Panc1 (cell line): ENCODE data around the gene PPA1. TPM values are rescaled to one million over a fixed set of nuclear protein-coding genes. Genes with fewer than 3 reads are reported as not detected.

Source experiments
- ATAC-seq: fragments of 200-7000 bp; cut with Tn5 transposase; 2 replicates; pipeline ENCODE4 v1.9.1; 2020; ENCODE audit warnings: mild to moderate bottlenecking, moderate library complexity
- BruUV-seq: library from RNA; stranded (reverse); fragments of 400-500 nt; replicated peaks from 2 replicates; lab custom pipeline; 2021; lab: Mats Ljungman, UMichigan
- CTCF ChIA-PET: fragments of 300-600 bp; sonication (Branson Sonifier 250); formaldehyde crosslinking; loops from one replicate; lab custom pipeline; 2022; ENCODE audit warnings: antibody characterized with exemption; lab: Charles Lee
- POLR2A ChIA-PET: fragments of 300-600 bp; sonication (Branson Sonifier 250); formaldehyde crosslinking; loops from one replicate; lab custom pipeline; 2022; ENCODE audit warnings: antibody characterized with exemption; lab: Charles Lee
- DNase-seq: peaks from one replicate; pipeline ENCODE4 v3.0.0-alpha.2; 2010; ENCODE audit warnings: low read depth, low spot score
- H3K27ac ChIP-seq: 2 replicates; pipeline ENCODE4 v1.5.1; 2011; ENCODE audit warnings: mild to moderate bottlenecking, low read length, inconsistent platforms
- H3K27me3 ChIP-seq: fragments of 200-500 bp; sonication (Bioruptor generic); 2 replicates; pipeline ENCODE4 v1.6.0; 2014; ENCODE audit warnings: low read length, inconsistent platforms; ENCODE audit not compliant: control insufficient read depth, insufficient read depth
- H3K36me3 ChIP-seq: fragments of 200-500 bp; sonication (Bioruptor generic); 2 replicates; pipeline ENCODE4 v1.5.1; 2014; ENCODE audit warnings: inconsistent platforms, mild to moderate bottlenecking, low read length, moderate library complexity; ENCODE audit not compliant: control insufficient read depth, insufficient read depth
- H3K4me1 ChIP-seq: 2 replicates; pipeline ENCODE4 v1.5.1; 2011; ENCODE audit warnings: inconsistent platforms, mild to moderate bottlenecking, low read length, moderate library complexity; ENCODE audit not compliant: control insufficient read depth, insufficient read depth
- H3K4me3 ChIP-seq, 2 experiments: 2 replicates each; pipeline ENCODE4 v1.5.1; 2011 to 2012; ENCODE audit warnings: low read depth in 2 of 2, low read length in 2 of 2, mild to moderate bottlenecking in 2 of 2, inconsistent platforms in 1 of 2, moderate library complexity in 1 of 2
- H3K9me3 ChIP-seq: fragments of 200-500 bp; sonication (Bioruptor generic); 2 replicates; pipeline ENCODE4 v1.5.1; 2014; ENCODE audit warnings: low read depth, mild to moderate bottlenecking, inconsistent platforms, low read length, moderate library complexity; ENCODE audit not compliant: control insufficient read depth, insufficient read depth
- CTCF ChIP-seq: fragments of 450-650 bp; IDR thresholded peaks from 2 replicates; pipeline ENCODE4 v1.5.1; 2017; ENCODE audit warnings: mild to moderate bottlenecking
- POLR2AphosphoS5 ChIP-seq: IDR thresholded peaks from 2 replicates; pipeline ENCODE4 v1.6.1; 2012; ENCODE audit warnings: mild to moderate bottlenecking, low read depth, low read length, moderate library complexity
- REST ChIP-seq, 2 experiments: IDR thresholded peaks; 2 replicates each; pipeline ENCODE4 v1.6.1; 2011 to 2012; ENCODE audit warnings: low read depth in 2 of 2, control low read depth in 1 of 2, low read length in 1 of 2, mild to moderate bottlenecking in 1 of 2, moderate library complexity in 1 of 2; ENCODE audit not compliant: insufficient read depth in 1 of 2
- SIN3A ChIP-seq: IDR thresholded peaks from 2 replicates; pipeline ENCODE4 v1.6.1; 2012; ENCODE audit warnings: low read depth, mild to moderate bottlenecking, low read length, moderate library complexity, borderline replicate concordance; ENCODE audit not compliant: insufficient read depth
- TCF7L2 ChIP-seq: IDR thresholded peaks from 2 replicates; pipeline ENCODE4 v1.6.1; 2011; ENCODE audit warnings: mild to moderate bottlenecking, low read depth, low read length, inconsistent platforms
- in situ Hi-C: cut with HindIII; loops from 2 replicates; pipeline ENCODE4 v1.10.0; 2016; ENCODE audit warnings: low sequenced_read_pairs, low pct_unique_long_range_greater_than_20kb
- intact Hi-C: fragments of 100-400 bp; cut with micrococcal nuclease; formaldehyde crosslinking; loops from one replicate; pipeline ENCODE4 v1.10.0; 2022; ENCODE audit not compliant: unreplicated experiment
- total RNA-seq: library from RNA; stranded (reverse); gene quantifications from one replicate; pipeline ENCODE4 v1.2.1, GENCODE V29; 2021; ENCODE audit not compliant: unreplicated experiment

PPA1 gene
- total RNA-seq, 1 experiment from 2014 or later: 174 TPM

GRCh38 chr10:70266701-70267100 is 33.5 kb upstream of the PPA1 start:
- ATAC-seq: no peak
- H3K36me3 ChIP-seq: no peaks in the 10 kb centered on the region
- no peak for DNase-seq
- no peaks in the 10 kb centered on the region for H3K27me3 ChIP-seq
- TF ChIP-seq REST (IDR thresholded peaks at IDR 0.05; ENCODE audit: insufficient read depth in 1 of 2, low read depth in 2 of 2, low read length in 1 of 2) (no peak), TCF7L2 (no peak), POLR2AphosphoS5 (no peak), SIN3A (no peak), CTCF (no peak)
- no peaks in the 10 kb centered on the region for H3K4me1 ChIP-seq
- no peak overlapping the region for H3K4me3 ChIP-seq
- ChIA-PET POLR2A (no interaction called here), CTCF (no interaction called here)
- H3K27ac ChIP-seq: no peak overlapping the region
- H3K9me3 ChIP-seq: no peaks in the 10 kb centered on the region
- in situ Hi-C loops: no loop called here
- no TSS peak for BruUV-seq
- intact Hi-C loops: no loop called here

- CTCF ChIA-PET: interaction anchor here (0.8 to 1.7 kb wide), 2 partner anchors 10 to 122 kb away, joined by 3 to 6 read pairs; no protein-coding TSS in a partner anchor
- in situ Hi-C loops (no loop called here), intact Hi-C loops (no loop called here)
- no peak for DNase-seq
- POLR2A ChIA-PET: no interaction called here
- no peak for TF ChIP-seq CTCF
- no peak for TF ChIP-seq TCF7L2
- TF ChIP-seq REST (IDR thresholded peaks at IDR 0.05; ENCODE audit: insufficient read depth in 1 of 2, low read depth in 2 of 2, low read length in 1 of 2): no peak
- no peak for TF ChIP-seq SIN3A
- no peak for TF ChIP-seq POLR2AphosphoS5
- no peak overlapping the region for H3K27ac ChIP-seq
- H3K4me3 ChIP-seq: no peak overlapping the region
- no peaks in the 10 kb centered on the region for H3K36me3 ChIP-seq
- H3K4me1 ChIP-seq: no peaks in the 10 kb centered on the region
- no peaks in the 10 kb centered on the region for H3K27me3 ChIP-seq
- no TSS peak for BruUV-seq
- H3K9me3 ChIP-seq: no peaks in the 10 kb centered on the region
- ATAC-seq: no peak
These were observed 32.8 kb upstream of the PPA1 start for GRCh38 chr10:70266056-70266455.
